IMR-90 (cell line): ENCODE results near the gene TCF4. TPM values are rescaled to one million over a fixed set of nuclear protein-coding genes. Genes with fewer than 3 reads are reported as not detected.

ENCODE experiments used
- ATAC-seq: fragments of 200-7000 bp; cut with Tn5 transposase; 2 replicates; pipeline ENCODE4 v1.9.1; 2020; ENCODE audit warnings: low read depth, mild to moderate bottlenecking, moderate library complexity
- BruUV-seq: library from RNA; stranded (reverse); fragments of 400-500 nt; replicated peaks from 2 replicates; lab custom pipeline; 2021; lab: Mats Ljungman, UMichigan
- CTCF ChIA-PET: fragments of 300-600 bp; formaldehyde crosslinking; extraction: SDS; loops from one replicate; lab custom pipeline; 2021; ENCODE audit warnings: antibody characterized with exemption; lab: Yijun Ruan, JAX
- POLR2A ChIA-PET: fragments of 300-600 bp; sonication (Branson Sonifier 250); formaldehyde crosslinking; loops from one replicate; lab custom pipeline; 2022; ENCODE audit warnings: antibody characterized with exemption; ENCODE audit not compliant: unreplicated experiment; lab: Charles Lee
- DNase-seq: peaks from one replicate; pipeline ENCODE4 v3.0.0; 2013
- H2AFZ ChIP-seq: replicated peaks from 2 replicates; pipeline ENCODE3; 2013; ENCODE audit warnings: low read length, mild to moderate bottlenecking; ENCODE audit not compliant: poor library complexity
- H2AK5ac ChIP-seq: 2 replicates; pipeline ENCODE4 v1.6.1; 2013; ENCODE audit warnings: low read depth, low read length, inconsistent platforms
- H2AK9ac ChIP-seq: replicated peaks from 2 replicates; pipeline ENCODE3; 2013; ENCODE audit warnings: mild to moderate bottlenecking, low read depth, low read length, moderate library complexity; ENCODE audit not compliant: poor library complexity
- H2BK120ac ChIP-seq: 2 replicates; pipeline ENCODE4 v1.6.1; 2013; ENCODE audit warnings: low read depth, low read length, inconsistent platforms
- H2BK15ac ChIP-seq: 3 replicates; pipeline ENCODE4 v1.6.1; 2013; ENCODE audit warnings: low read depth, low read length, inconsistent platforms
- H2BK20ac ChIP-seq: 2 replicates; pipeline ENCODE4 v1.6.1; 2013; ENCODE audit warnings: low read depth, mild to moderate bottlenecking, inconsistent platforms, low read length, moderate library complexity
- H2BK5ac ChIP-seq: 2 replicates; pipeline ENCODE4 v1.6.1; 2013; ENCODE audit warnings: mild to moderate bottlenecking, low read depth, low read length, inconsistent platforms; ENCODE audit not compliant: poor library complexity, severe bottlenecking
- H3K14ac ChIP-seq: replicated peaks from 2 replicates; pipeline ENCODE4 v1.6.1; 2013; ENCODE audit warnings: low read depth, low read length, inconsistent platforms
- H3K18ac ChIP-seq: 2 replicates; pipeline ENCODE4 v1.6.1; 2013; ENCODE audit warnings: low read depth, low read length, control low read depth
- H3K23ac ChIP-seq: 2 replicates; pipeline ENCODE4 v1.6.1; 2013; ENCODE audit warnings: low read depth, low read length, inconsistent platforms
- H3K27ac ChIP-seq: 2 replicates; pipeline ENCODE4 v1.5.1; 2013; ENCODE audit warnings: mild to moderate bottlenecking, control low read depth, low read length; ENCODE audit not compliant: insufficient read depth
- H3K27me3 ChIP-seq: 2 replicates; pipeline ENCODE4 v1.6.1; 2013; ENCODE audit warnings: low read length; ENCODE audit not compliant: control insufficient read depth, insufficient read depth
- H3K36me3 ChIP-seq: 2 replicates; pipeline ENCODE4 v1.6.1; 2013; ENCODE audit warnings: low read length, mixed read lengths; ENCODE audit not compliant: control insufficient read depth, insufficient read depth
- H3K4ac ChIP-seq: 2 replicates; pipeline ENCODE4 v1.6.1; 2013; ENCODE audit warnings: low read depth, low read length, inconsistent platforms
- H3K4me1 ChIP-seq: 2 replicates; pipeline ENCODE4 v1.6.1; 2013; ENCODE audit warnings: low read length, mixed read lengths; ENCODE audit not compliant: control insufficient read depth, insufficient read depth
- H3K4me2 ChIP-seq: 2 replicates; pipeline ENCODE4 v1.6.1; 2013; ENCODE audit warnings: low read depth, mild to moderate bottlenecking, control low read depth, low read length, moderate library complexity
- H3K4me3 ChIP-seq: 2 replicates; pipeline ENCODE4 v1.5.1; 2013; ENCODE audit warnings: low read depth, mild to moderate bottlenecking, control low read depth, low read length, moderate library complexity; ENCODE audit not compliant: insufficient read depth
- H3K56ac ChIP-seq: 2 replicates; pipeline ENCODE4 v1.6.1; 2013; ENCODE audit warnings: low read length, inconsistent platforms; ENCODE audit not compliant: insufficient read depth; ENCODE audit errors: extremely low read depth
- H3K79me1 ChIP-seq, 2 experiments: 2 replicates each; pipeline ENCODE4 v1.6.1; 2013; ENCODE audit warnings: low read length in 2 of 2, inconsistent platforms in 1 of 2, low read depth in 1 of 2
- H3K9ac ChIP-seq: 2 replicates; pipeline ENCODE4 v1.6.1; 2013; ENCODE audit warnings: low read depth, low read length, control low read depth
- H3K9me1 ChIP-seq: 2 replicates; pipeline ENCODE4 v1.6.1; 2013; ENCODE audit warnings: low read length, inconsistent platforms; ENCODE audit not compliant: insufficient read depth
- H3K9me3 ChIP-seq: 2 replicates; pipeline ENCODE4 v1.6.1; 2013; ENCODE audit warnings: low read length; ENCODE audit not compliant: control insufficient read depth, insufficient read depth
- H4K20me1 ChIP-seq: 2 replicates; pipeline ENCODE4 v1.6.1; 2013; ENCODE audit warnings: low read length, inconsistent platforms; ENCODE audit not compliant: insufficient read depth
- H4K5ac ChIP-seq: 2 replicates; pipeline ENCODE4 v1.6.1; 2013; ENCODE audit warnings: mild to moderate bottlenecking, low read depth, low read length, control low read depth
- H4K8ac ChIP-seq, 2 experiments: 2 replicates each; pipeline ENCODE4 v1.6.1; 2013; ENCODE audit warnings: low read depth in 2 of 2, low read length in 2 of 2, control low read depth in 1 of 2, inconsistent platforms in 1 of 2
- H4K91ac ChIP-seq: 2 replicates; pipeline ENCODE4 v1.6.1; 2013; ENCODE audit warnings: low read depth, low read length, inconsistent platforms; ENCODE audit not compliant: insufficient read depth
- CHD1 ChIP-seq: IDR thresholded peaks from 2 replicates; pipeline ENCODE4 v1.6.1; 2012; ENCODE audit warnings: low read depth, low read length, improper control_type of control experiment
- ELK1 ChIP-seq: fragments of 150-350 bp; IDR thresholded peaks from 2 replicates; pipeline ENCODE4 v1.6.1; 2016; ENCODE audit warnings: low read depth, mild to moderate bottlenecking, low read length, moderate library complexity, borderline replicate concordance
- WGBS, 2 experiments: methylation state at CpG; one replicate each; pipeline versions ENCODE4 v1.1.5 to v1.1.7; 2013; ENCODE audit warnings: missing lambda C conversion rate in 2 of 2; ENCODE audit not compliant: insufficient read length in 1 of 2; ENCODE audit errors: extremely low coverage in 2 of 2; 5-methylcytosine and 5-hydroxymethylcytosine counted together
- dilution Hi-C: fragments of 300-500 bp; cut with HindIII; formaldehyde crosslinking; loops from one replicate; pipeline ENCODE4 v1.14.3; 2018; ENCODE audit warnings: low sequenced_read_pairs; ENCODE audit not compliant: unreplicated experiment
- in situ Hi-C: fragments of 300-500 bp; cut with MboI; formaldehyde crosslinking; loops from 3 replicates; pipeline ENCODE4 v1.14.3; 2019; ENCODE audit warnings: low sequenced_read_pairs, inconsistent platforms, mixed read lengths
- intact Hi-C: fragments of 100-400 bp; cut with micrococcal nuclease; formaldehyde crosslinking; loops from 2 replicates; pipeline ENCODE4 v1.10.0; 2022
- polyA plus RNA-seq, 3 experiments: library from polyadenylated mRNA; depleted of rRNA; stranded (reverse); fragments of >200 nt; gene quantifications; 2 replicates each; pipeline ENCODE4 v1.2.3, GENCODE V29; 2012; ENCODE audit warnings: low replicate concordance in 1 of 3
- total RNA-seq: library from RNA; depleted of rRNA; stranded (reverse); fragments of >200 nt; gene quantifications from 2 replicates; pipeline ENCODE4 v1.2.3, GENCODE V29; 2012

The TCF4 gene
- total and polyA plus RNA-seq, 2 of the 4 experiments (the other 2 are of a cell fraction): 30.0 to 87.1 TPM

GRCh38 chr18:55334875-55335274 lies 253.1 kb downstream of the TCF4 start:
- Histone ChIP-seq H2AK9ac (no peak overlapping the region), H3K4me1 (peaks cover 5% of the 10 kb centered on the region), H3K27me3 (no peaks in the 10 kb centered on the region), H2AFZ (no peak overlapping the region), H3K23ac (no peak overlapping the region), H3K18ac (no peak overlapping the region), H2AK5ac (no peak overlapping the region), H3K56ac (no peak overlapping the region), H2BK5ac (no peak overlapping the region), H2BK15ac (no peak overlapping the region), H3K9ac (no peak overlapping the region), H3K4me2 (no peak overlapping the region), H3K36me3 (0 out of 2 replicates have a peak, but pooled peaks cover 2% of the 10 kb centered on the region), H4K91ac (no peak overlapping the region), H3K4ac (no peak overlapping the region), H2BK20ac (no peak overlapping the region), H4K20me1 (0 out of 2 replicates have a peak, but pooled peaks cover 6% of the 10 kb centered on the region), H3K9me3 (no peaks in the 10 kb centered on the region), H4K8ac (no peak overlapping the region), H4K5ac (no peak overlapping the region), H3K9me1 (peaks cover 6% of the 10 kb centered on the region), H3K79me1 (peaks cover 26 to 49% of the 10 kb centered on the region in 2 experiments), H3K4me3 (no peak overlapping the region), H2BK120ac (no peak overlapping the region), H3K27ac (no peak overlapping the region), H3K14ac (no peak overlapping the region)
- DNase-seq: no peak
- POLR2A ChIA-PET: no interaction called here
- TF ChIP-seq CHD1 (no peak), ELK1 (no peak)
- ATAC-seq: no peak
- BruUV-seq: no TSS peak
- in situ Hi-C loops (no loop called here), dilution Hi-C loops (no loop called here), intact Hi-C loops (no loop called here)
- 83% methylated on average over 1 of the region's 4 CpGs; no CpG with 5 or more reads in 1 of the 2 experiments for WGBS, 2 experiments
- CTCF ChIA-PET: no interaction called here
